ENCODE results near the gene DEK. TPM values are rescaled to one million over a fixed set of nuclear protein-coding genes. Genes with fewer than 3 reads are reported as not detected.

The DEK gene
- total RNA-seq, 2 experiments from 2014 or later, result 235 to 267 TPM

DNA sequence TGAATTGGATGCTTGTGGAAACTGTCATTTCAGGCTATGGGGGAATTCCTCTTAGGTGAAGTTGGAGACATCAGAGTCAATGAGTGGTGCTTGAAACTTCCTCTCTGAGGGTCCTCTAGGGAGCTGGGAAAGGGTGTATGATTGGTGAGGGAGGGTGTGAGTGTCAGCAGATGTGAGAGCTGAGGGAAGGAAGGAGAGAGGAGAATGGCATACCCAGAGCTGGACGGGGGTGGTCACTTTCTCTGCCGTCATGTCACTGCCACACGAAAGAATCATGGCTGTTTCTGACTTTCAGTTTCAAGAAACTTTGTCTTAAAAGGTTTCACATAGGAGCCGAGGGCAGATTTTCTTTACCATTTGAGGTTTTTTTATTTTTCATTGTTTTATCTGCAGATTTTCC, 50.3 kb downstream of the DEK start:
- intact Hi-C loops (cut with micrococcal nuclease; ENCODE audit: unreplicated experiment), result no loop called here
- ChIA-PET CTCF (ENCODE audit: unreplicated experiment) (no interaction called here), POLR2A (interaction anchor here (0.6 to 1.1 kb wide), 4 partner anchors 11 to 268 kb away, joined by 3 to 4 read pairs (median 3); no protein-coding TSS in a partner anchor)

GRCh38 chr6:18213439-18213838, 50.9 kb downstream of the DEK start:
- H3K4me2 ChIP-seq (ENCODE audit: low read length), result no peak overlapping the region
- H3K36me3 ChIP-seq (ENCODE audit: insufficient read depth, low read length), result peaks cover 58% of the 10 kb centered on the region
- H3K4me3 ChIP-seq (ENCODE audit: low read depth, low read length, poor library complexity, severe bottlenecking), result no peak overlapping the region
- no peak overlapping the region for H2AFZ ChIP-seq (ENCODE audit: low read length)
- H3K79me2 ChIP-seq (ENCODE audit: insufficient read depth, low read depth, low read length), result no peaks in the 10 kb centered on the region
- no peaks in the 10 kb centered on the region for H3K9me3 ChIP-seq (ENCODE audit: low read length)
- POLR2A ChIA-PET, result interaction anchor here (0.7 to 1.1 kb wide), 2 partner anchors 12 to 107 kb away, joined by 3 to 4 read pairs; no protein-coding TSS in a partner anchor
- no peaks in the 10 kb centered on the region for H3K9me2 ChIP-seq (ENCODE audit: insufficient read depth, low read length)
- intact Hi-C loops (cut with micrococcal nuclease; ENCODE audit: unreplicated experiment), result no loop called here
- H3K27ac ChIP-seq (ENCODE audit: low read depth, low read length, poor library complexity, severe bottlenecking), result no peak overlapping the region
- TF ChIP-seq CTCF (conservative IDR thresholded peaks at IDR 0.05; ENCODE audit: low read length) (no peak), EZH2phosphoT487 (IDR thresholded peaks at IDR 0.05; ENCODE audit: borderline replicate concordance, low read depth, low read length) (no peak)
- BruUV-seq (replicated peaks), result no TSS peak
- CTCF ChIA-PET (ENCODE audit: unreplicated experiment), result no interaction called here
- no peaks in the 10 kb centered on the region for H4K20me1 ChIP-seq (ENCODE audit: insufficient read depth, low read length)
- peaks cover 22% of the 10 kb centered on the region for H3K4me1 ChIP-seq (ENCODE audit: insufficient read depth, low read length, poor library complexity, severe bottlenecking)
- no peak for DNase-seq (ENCODE audit: low spot score)

More for the DNA sequence above, 50.3 kb downstream of the DEK start:
- no peak overlapping the region for H3K27ac ChIP-seq (ENCODE audit: low read depth, low read length, poor library complexity, severe bottlenecking)
- no peak for DNase-seq (ENCODE audit: low spot score)
- no peak overlapping the region for H2AFZ ChIP-seq (ENCODE audit: low read length)
- peaks cover 60% of the 10 kb centered on the region for H3K36me3 ChIP-seq (ENCODE audit: insufficient read depth, low read length)
- H4K20me1 ChIP-seq (ENCODE audit: insufficient read depth, low read length), result no peaks in the 10 kb centered on the region
- no peaks in the 10 kb centered on the region for H3K79me2 ChIP-seq (ENCODE audit: insufficient read depth, low read depth, low read length)
- no peak overlapping the region for H3K4me2 ChIP-seq (ENCODE audit: low read length)
- no peak for TF ChIP-seq EZH2phosphoT487 (IDR thresholded peaks at IDR 0.05; ENCODE audit: borderline replicate concordance, low read depth, low read length)
- TF ChIP-seq CTCF (conservative IDR thresholded peaks at IDR 0.05; ENCODE audit: low read length), result no peak
- no TSS peak for BruUV-seq (replicated peaks)
- no peaks in the 10 kb centered on the region for H3K9me2 ChIP-seq (ENCODE audit: insufficient read depth, low read length)
- H3K4me3 ChIP-seq (ENCODE audit: low read depth, low read length, poor library complexity, severe bottlenecking), result no peak overlapping the region
- peaks cover 22% of the 10 kb centered on the region for H3K4me1 ChIP-seq (ENCODE audit: insufficient read depth, low read length, poor library complexity, severe bottlenecking)
- no peaks in the 10 kb centered on the region for H3K9me3 ChIP-seq (ENCODE audit: low read length)

DNA sequence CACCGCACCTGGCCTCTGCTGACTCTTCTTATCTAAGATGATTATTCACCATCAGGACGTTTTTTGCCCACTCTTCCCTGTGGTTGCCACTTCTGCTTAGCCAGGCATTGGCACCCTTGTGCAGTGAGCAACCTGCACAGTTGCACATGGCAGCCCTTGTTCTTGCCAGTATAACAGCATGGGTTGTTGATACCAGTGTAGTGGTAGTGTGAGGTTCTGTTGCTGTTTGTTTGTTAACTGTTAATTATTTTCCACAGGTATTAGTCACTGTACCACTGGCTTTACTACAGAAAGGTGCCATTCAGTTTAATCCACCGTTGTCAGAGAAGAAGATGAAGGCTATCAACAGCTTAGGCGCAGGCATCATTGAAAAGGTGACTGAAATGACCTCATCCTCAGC, 52.1 kb downstream of the DEK start:
- no peaks in the 10 kb centered on the region for H3K9me2 ChIP-seq (ENCODE audit: insufficient read depth, low read length)
- no peak for TF ChIP-seq CTCF (conservative IDR thresholded peaks at IDR 0.05; ENCODE audit: low read length)
- TF ChIP-seq EZH2phosphoT487 (IDR thresholded peaks at IDR 0.05; ENCODE audit: borderline replicate concordance, low read depth, low read length), result no peak
- no peaks in the 10 kb centered on the region for H3K79me2 ChIP-seq (ENCODE audit: insufficient read depth, low read depth, low read length)
- CTCF ChIA-PET (ENCODE audit: unreplicated experiment), result no interaction called here
- POLR2A ChIA-PET, result no interaction called here
- BruUV-seq (replicated peaks), result no TSS peak
- H4K20me1 ChIP-seq (ENCODE audit: insufficient read depth, low read length), result no peaks in the 10 kb centered on the region
- DNase-seq (ENCODE audit: low spot score), result no peak
- no peak overlapping the region for H3K4me3 ChIP-seq (ENCODE audit: low read depth, low read length, poor library complexity, severe bottlenecking)
- H3K9me3 ChIP-seq (ENCODE audit: low read length), result no peaks in the 10 kb centered on the region
- peaks cover 22% of the 10 kb centered on the region for H3K4me1 ChIP-seq (ENCODE audit: insufficient read depth, low read length, poor library complexity, severe bottlenecking)
- H3K36me3 ChIP-seq (ENCODE audit: insufficient read depth, low read length), result peaks cover 59% of the 10 kb centered on the region
- intact Hi-C loops (cut with micrococcal nuclease; ENCODE audit: unreplicated experiment), result no loop called here
- H3K4me2 ChIP-seq (ENCODE audit: low read length), result no peak overlapping the region
- H3K27ac ChIP-seq (ENCODE audit: low read depth, low read length, poor library complexity, severe bottlenecking), result no peak overlapping the region
- no peak overlapping the region for H2AFZ ChIP-seq (ENCODE audit: low read length)

Measured in OCI-LY7 (cell line).